ENCODE results near the gene ABCB10. TPM values are rescaled to one million over a fixed set of nuclear protein-coding genes. Genes with fewer than 3 reads are reported as not detected.

Gene ABCB10
- total and polyA plus RNA-seq, 2 experiments from 2014 or later, result 4.7 to 9.7 TPM

GRCh38 chr1:229553621-229554130 lies 4.8 kb downstream of the ABCB10 start:
- H3K4me2 ChIP-seq, result no peak overlapping the region

GRCh38 chr1:229552732-229553131 lies 5.8 kb downstream of the ABCB10 start:
- H3K27ac Mint-ChIP-seq, result no peak overlapping the region
- no peaks in the 10 kb centered on the region for H3K27me3 ChIP-seq (ENCODE audit: insufficient read depth)
- TF ChIP-seq NANOG (IDR thresholded peaks at IDR 0.05; ENCODE audit: borderline replicate concordance), result no peak
- TF ChIP-seq REST (IDR thresholded peaks at IDR 0.05; ENCODE audit: unreplicated experiment), result no peak
- no peak for TF ChIP-seq ETS1 (IDR thresholded peaks at IDR 0.05)
- no peak for TF ChIP-seq CTCF (conservative IDR thresholded peaks at IDR 0.05; ENCODE audit: low read depth in 2 of 2)
- TF ChIP-seq JUNB (IDR thresholded peaks at IDR 0.05; ENCODE audit: unreplicated experiment), result no peak
- no peak for TF ChIP-seq POLR2AphosphoS5 (IDR thresholded peaks at IDR 0.05; ENCODE audit: low read depth)
- TF ChIP-seq ZNF462 (CRISPR knock-in tag; IDR thresholded peaks at IDR 0.05), result no peak
- no peak for TF ChIP-seq ZNF114 (CRISPR knock-in tag; IDR thresholded peaks at IDR 0.05)

More at GRCh38 chr1:229553621-229554130, 4.8 kb downstream of the ABCB10 start:
- Mint-ChIP-seq H3K36me3 (ENCODE audit: low read depth) (no peaks in the 10 kb centered on the region), H3K27ac (peak overlapping the region; percentile 2; the same call in 1 of the 2 replicates), H3K9me3 (no peaks in the 10 kb centered on the region), H3K27me3 (ENCODE audit: insufficient read depth, low read depth, poor library complexity) (no peaks in the 10 kb centered on the region), H3K4me1 (peaks cover 22% of the 10 kb centered on the region), H3K4me3 (no peak overlapping the region; the same call in 2 of the 3 replicates)
- Histone ChIP-seq H3K27me3 (ENCODE audit: insufficient read depth) (no peaks in the 10 kb centered on the region), H3K27ac (ENCODE audit: low read depth) (no peak overlapping the region), H3K36me3 (ENCODE audit: insufficient read depth) (no peaks in the 10 kb centered on the region), H3F3A (replicated peaks; ENCODE audit: low read depth) (0 out of 2 replicates have a peak, but pooled peaks cover 5% of the 10 kb centered on the region), H3K4me3 (no peak overlapping the region), H3K9me2 (ENCODE audit: insufficient read depth) (no peaks in the 10 kb centered on the region), H4K20me1 (replicated peaks; ENCODE audit: insufficient read depth) (peaks cover 9% of the 10 kb centered on the region; the same call in 1 of the 2 replicates), H3K79me2 (replicated peaks; ENCODE audit: insufficient read depth) (peaks cover 49% of the 10 kb centered on the region), H2AFZ (no peak overlapping the region), H3K4me1 (ENCODE audit: insufficient read depth) (peaks cover 7% of the 10 kb centered on the region; the same call in 1 of the 2 replicates)
- ATAC-seq, result no peak
- no peak for DNase-seq (ENCODE audit: low spot score)
- no peak for TF ChIP-seq JUNB (IDR thresholded peaks at IDR 0.05; ENCODE audit: unreplicated experiment)
- no peak for TF ChIP-seq CREB1 (CRISPR knock-in tag; IDR thresholded peaks at IDR 0.05; ENCODE audit: low read depth)

More at GRCh38 chr1:229552732-229553131, 5.8 kb downstream of the ABCB10 start:
- Mint-ChIP-seq H3K4me1 (peaks cover 22% of the 10 kb centered on the region), H3K9me3 (no peaks in the 10 kb centered on the region), H3K36me3 (ENCODE audit: low read depth) (no peaks in the 10 kb centered on the region), H3K27me3 (ENCODE audit: insufficient read depth, low read depth, poor library complexity) (no peaks in the 10 kb centered on the region), H3K4me3 (no peak overlapping the region)
- ATAC-seq (no peak; the same call in 2 of the 3 replicates), DNase-seq (ENCODE audit: low spot score) (peak; percentile 5)
- Histone ChIP-seq H3K27ac (ENCODE audit: low read depth) (0 out of 2 replicates have a peak overlapping the region, but pooled peaks have one; percentile 69), H3K36me3 (ENCODE audit: insufficient read depth) (no peaks in the 10 kb centered on the region), H3K79me2 (replicated peaks; ENCODE audit: insufficient read depth) (peaks cover 49% of the 10 kb centered on the region), H3K4me1 (ENCODE audit: insufficient read depth) (peaks cover 7% of the 10 kb centered on the region; the same call in 1 of the 2 replicates), H4K20me1 (replicated peaks; ENCODE audit: insufficient read depth) (peaks cover 9% of the 10 kb centered on the region; the same call in 1 of the 2 replicates), H3K4me2 (no peak overlapping the region), H2AFZ (no peak overlapping the region), H3F3A (replicated peaks; ENCODE audit: low read depth) (0 out of 2 replicates have a peak, but pooled peaks cover 4% of the 10 kb centered on the region), H3K9me2 (ENCODE audit: insufficient read depth) (no peaks in the 10 kb centered on the region), H3K4me3 (no peak overlapping the region)

Data from GM23338 (cell line).